Measurements from ENCODE around the gene TLN1. TPM values are rescaled to one million over a fixed set of nuclear protein-coding genes. Genes with fewer than 3 reads are reported as not detected.

TLN1 gene
- total and polyA plus RNA-seq, 2 of the 8 experiments (the other 6 are each of a cell fraction or from before 2014, with no cell fraction given), result 28.1 to 90.1 TPM

GRCh38 chr9:35732800-35733541 is 976 bp upstream of the TLN1 start:
- H3K79me1 ChIP-seq (ENCODE audit: low read depth, low read length), result peaks cover 13% of the 10 kb centered on the region
- H2AK5ac ChIP-seq (ENCODE audit: low read depth, low read length), result no peak overlapping the region
- FAIRE-seq, result peak; percentile 36
- no peak overlapping the region for H4K91ac ChIP-seq (replicated peaks; ENCODE audit: insufficient read length, low read length)
- peaks cover 18 to 35% (median 22%) of the 10 kb centered on the region in 4 experiments for H3K4me1 ChIP-seq (replicated peaks in 1 of 4; ENCODE audit: control insufficient read depth in 3 of 4, insufficient read depth in 4 of 4, low read length in 3 of 4)
- no peak overlapping the region for H3K23ac ChIP-seq (ENCODE audit: insufficient read length)
- no peak overlapping the region; the same call in 1 of the 2 replicates for H2BK15ac ChIP-seq (ENCODE audit: low read length)
- peak overlapping the region; percentile 79 to 96 (median 90) for H3K4me3 ChIP-seq (ENCODE audit: extremely low read depth in 1 of 4, insufficient read depth in 2 of 4, low read depth in 3 of 4, low read length in 4 of 4)
- H3K36me3 ChIP-seq (ENCODE audit: control insufficient read depth in 2 of 4, insufficient read depth in 4 of 4, low read length in 3 of 4), result peaks cover 10 to 30% (median 21%) of the 10 kb centered on the region in 4 experiments
- no peak overlapping the region for H4K5ac ChIP-seq (ENCODE audit: insufficient read length, low read depth, low read length)
- peak overlapping the region; percentile 52 to 72 (median 62) for H3K9ac ChIP-seq (replicated peaks in 1 of 4; ENCODE audit: extremely low read depth in 1 of 4, low read depth in 3 of 4, low read length in 3 of 4)
- no peak overlapping the region for H4K8ac ChIP-seq (ENCODE audit: extremely low read depth, insufficient read depth, low read length)
- H4K20me1 ChIP-seq (replicated peaks in 1 of 2; ENCODE audit: control insufficient read depth in 1 of 2, insufficient read depth in 2 of 2, low read length in 2 of 2), result peaks cover 2 to 9% of the 10 kb centered on the region in 2 experiments
- H3K27me3 ChIP-seq (replicated peaks in 1 of 4; ENCODE audit: control insufficient read depth in 3 of 4, extremely low read depth in 1 of 4, insufficient read depth in 3 of 4, low read length in 3 of 4), result no peaks in the 10 kb centered on the region
- H2BK5ac ChIP-seq (ENCODE audit: low read depth, low read length), result peak overlapping the region; percentile 55; the same call in 1 of the 2 replicates
- no peak overlapping the region for H2BK20ac ChIP-seq (ENCODE audit: low read length)
- H2AFZ ChIP-seq (ENCODE audit: low read length), result peak overlapping the region; percentile 60
- no peak overlapping the region for H2BK120ac ChIP-seq (replicated peaks; ENCODE audit: low read depth, low read length)
- H3K18ac ChIP-seq (ENCODE audit: extremely low read depth, low read length), result no peak overlapping the region
- no peaks in the 10 kb centered on the region for H3K9me3 ChIP-seq (ENCODE audit: insufficient read depth in 2 of 2, low read depth in 1 of 2, low read length in 1 of 2)
- H3K23me2 ChIP-seq (ENCODE audit: low read depth, low read length), result peaks cover 15% of the 10 kb centered on the region; the same call in 1 of the 2 replicates
- H3K4me2 ChIP-seq (ENCODE audit: insufficient read depth in 1 of 2, low read depth in 2 of 2, low read length in 2 of 2), result peak overlapping the region; percentile 92 to 94
- peaks cover 0 to 40% of the 10 kb centered on the region in 2 experiments for H3K79me2 ChIP-seq (ENCODE audit: control insufficient read depth in 1 of 2, insufficient read depth in 2 of 2, low read length in 2 of 2)
- H3K56ac ChIP-seq (replicated peaks; ENCODE audit: insufficient read length, low read depth, low read length), result peak overlapping the region; percentile 3
- H3K4ac ChIP-seq (replicated peaks; ENCODE audit: insufficient read length, low read depth, low read length), result no peak overlapping the region
- H2BK12ac ChIP-seq (ENCODE audit: low read depth, low read length), result no peak overlapping the region
- H3K27ac ChIP-seq (ENCODE audit: low read depth, low read length), result peak overlapping the region; percentile 55; the same call in 1 of the 2 replicates
- peak; percentile 56 to 65 for DNase-seq (ENCODE audit: low read depth in 1 of 2, low spot score in 2 of 2)
- ChIA-PET POLR2A (ENCODE audit: partially characterized antibody) (interaction anchor here (0.5 to 11.1 kb wide), 26 partner anchors 8 to 1078 kb away, joined by 3 to 158 read pairs (median 4); partner anchors contain the start of genes ARHGEF39, CCDC107, GBA2 and HINT2), CTCF (ENCODE audit: partially characterized antibody) (interaction anchor here (0.8 to 16.0 kb wide), 18 partner anchors 8 to 121 kb away, joined by 3 to 198 read pairs (median 4); partner anchors contain the start of genes ARHGEF39, CCDC107, GBA2 and MSMP)
- H3K14ac ChIP-seq (ENCODE audit: insufficient read length), result no peak overlapping the region
- 5% methylated on average over 14 of the region's 14 CpGs; no CpG with 5 or more reads in 1 of the 2 experiments for WGBS, 2 experiments (ENCODE audit: extremely low coverage in 1 of 2, insufficient coverage in 1 of 2, insufficient read length in 1 of 2, insufficient replicate concordance in 2 of 2, low coverage in 1 of 2, low lambda C conversion rate in 2 of 2, missing lambda C conversion rate in 1 of 2)
- TF ChIP-seq SAP30 (IDR thresholded peaks at IDR 0.05; ENCODE audit: insufficient read depth, insufficient replicate concordance, low read length) (peak; percentile 87), BACH1 (IDR thresholded peaks at IDR 0.05; ENCODE audit: low read length) (no peak), GTF2F1 (IDR thresholded peaks at IDR 0.05; ENCODE audit: borderline replicate concordance, low read depth, low read length) (no peak), YY1 (IDR thresholded peaks at IDR 0.05; ENCODE audit: low read depth, low read length) (no peak), SRF (IDR thresholded peaks at IDR 0.05; ENCODE audit: low read depth, low read length) (no peak), POLR2A (IDR thresholded peaks at IDR 0.05; ENCODE audit: control extremely low read depth in 1 of 2, low read depth in 2 of 2, low read length in 2 of 2) (peak in 1 of 2 experiments; percentile 30; a peak in 1 of 3 replicates), POU5F1 (IDR thresholded peaks at IDR 0.05; ENCODE audit: low read depth, low read length) (no peak), CTBP2 (IDR thresholded peaks at IDR 0.05; ENCODE audit: borderline replicate concordance, insufficient read depth, insufficient read length, low read length) (peak; percentile 71), ATF3 (IDR thresholded peaks at IDR 0.05; ENCODE audit: insufficient read depth, low read depth, low read length) (no peak), RXRA (IDR thresholded peaks at IDR 0.05; ENCODE audit: insufficient read depth, low read depth, low read length) (no peak)
